NCI-H446 treated with DMSO at 0.1 percent for 48 hours (cell line): ENCODE results near the gene BIRC7.

Experiments used
- DNase-seq: peaks from one replicate; lab custom pipeline; 2025; lab: John Stamatoyannopoulos, UW

Gene BIRC7

GRCh38 chr20:63235399-63235983 lies at the start of gene BIRC7:
Gene BIRC7, plus strand, starts transcription at chr20:63235905. Its CDS starts 192 bp downstream, at chr20:63236097.
- DNase-seq: no peak

- DNase-seq: no peak
Observed at GRCh38 chr20:63186084-63186483, 49.6 kb upstream of the BIRC7 start.

GRCh38 chr20:63186528-63187316 lies 49.0 kb upstream of the BIRC7 start:
- DNase-seq: no peak

GRCh38 chr20:63187338-63188158 lies 48.2 kb upstream of the BIRC7 start:
- no peak for DNase-seq

- no peak for DNase-seq
Observed at GRCh38 chr20:63188159-63188442, 47.6 kb upstream of the BIRC7 start.

GRCh38 chr20:63188641-63189321 lies 46.9 kb upstream of the BIRC7 start:
- DNase-seq: no peak

- DNase-seq: no peak
Observed at GRCh38 chr20:63189322-63189642, 46.4 kb upstream of the BIRC7 start.

GRCh38 chr20:63189846-63190559 lies 45.7 kb upstream of the BIRC7 start:
- no peak for DNase-seq

GRCh38 chr20:63190828-63191227 lies 44.9 kb upstream of the BIRC7 start:
- no peak for DNase-seq

- DNase-seq: peak; percentile 11
Observed at GRCh38 chr20:63191400-63191799, 44.3 kb upstream of the BIRC7 start.

GRCh38 chr20:63192721-63193120 lies 43.0 kb upstream of the BIRC7 start:
- no peak for DNase-seq

GRCh38 chr20:63194007-63194796 lies 41.5 kb upstream of the BIRC7 start:
- no peak for DNase-seq

- no peak for DNase-seq
Observed at GRCh38 chr20:63194797-63195173, 40.9 kb upstream of the BIRC7 start.

GRCh38 chr20:63196768-63197470 lies 38.8 kb upstream of the BIRC7 start:
- DNase-seq: no peak

- no peak for DNase-seq
Observed at GRCh38 chr20:63198606-63199005, 37.1 kb upstream of the BIRC7 start.

GRCh38 chr20:63202021-63202420 lies 33.7 kb upstream of the BIRC7 start:
- no peak for DNase-seq

- DNase-seq: no peak
Observed at GRCh38 chr20:63202811-63203526, 32.7 kb upstream of the BIRC7 start.

- DNase-seq: no peak
Observed at GRCh38 chr20:63204362-63204761, 31.3 kb upstream of the BIRC7 start.

GRCh38 chr20:63205896-63206295 lies 29.8 kb upstream of the BIRC7 start:
- no peak for DNase-seq

GRCh38 chr20:63206878-63207277 lies 28.8 kb upstream of the BIRC7 start:
- no peak for DNase-seq
